HG03108 (cell line): Measurements from ENCODE around the gene PEX1.
"Not testable (repeated sequence)": the region's sequence is repeated elsewhere in the genome, so short reads cannot be mapped to it uniquely, and the experiment has no call there.

Experiments
- ATAC-seq: cut with Tn5 transposase; IDR thresholded peaks from one replicate; pipeline ENCODE4 v1.9.1; 2021; ENCODE audit warnings: moderate library complexity; ENCODE audit not compliant: unreplicated experiment

Gene PEX1

DNA sequence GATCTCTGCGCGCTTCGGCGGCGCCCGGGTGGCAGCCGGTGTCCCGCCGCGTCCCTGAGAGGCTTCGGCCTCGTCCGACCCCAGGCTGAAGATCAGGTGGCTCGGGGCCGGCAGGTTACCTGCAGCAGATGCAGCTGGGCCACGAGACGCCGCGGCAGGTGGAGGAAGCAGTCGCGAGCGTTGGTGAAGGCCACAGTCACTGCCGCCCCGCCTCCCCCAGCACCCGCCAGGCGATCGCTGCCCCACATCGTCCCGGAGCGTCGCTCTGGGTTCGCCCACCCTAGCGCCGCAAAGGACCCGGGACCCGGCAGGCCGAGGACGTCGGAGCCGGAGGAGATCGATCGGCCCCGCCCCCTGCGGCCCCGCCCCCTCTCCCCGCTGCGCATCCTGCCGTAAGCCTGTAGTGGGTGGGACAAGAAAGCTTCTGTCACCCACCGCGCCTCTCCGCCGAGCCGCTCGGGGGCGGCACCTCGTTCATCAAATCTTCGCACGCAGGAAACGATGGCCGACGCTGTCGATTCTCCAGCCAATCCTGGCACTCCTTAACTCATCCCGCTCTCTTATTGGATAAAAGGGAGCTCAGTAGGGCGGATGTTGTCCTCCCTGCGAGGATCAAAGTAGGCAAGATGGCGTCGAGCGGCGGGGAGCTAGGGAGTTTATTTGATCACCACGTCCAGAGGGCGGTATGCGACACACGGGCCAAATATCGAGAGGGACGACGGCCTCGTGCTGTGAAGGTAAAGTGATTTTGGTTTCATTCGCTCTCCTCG lies at the start of gene PEX1, which contains the start of gene RBM48:
Gene PEX1 (minus strand): TSS at position 333 of the 770 bp plus-strand sequence. CDS start 85 bp downstream, at position 248.
Gene RBM48 (plus strand): TSS at position 608 of the 770 bp plus-strand sequence. CDS start 19 bp downstream, at position 627.
- peak; percentile 97 for ATAC-seq

DNA sequence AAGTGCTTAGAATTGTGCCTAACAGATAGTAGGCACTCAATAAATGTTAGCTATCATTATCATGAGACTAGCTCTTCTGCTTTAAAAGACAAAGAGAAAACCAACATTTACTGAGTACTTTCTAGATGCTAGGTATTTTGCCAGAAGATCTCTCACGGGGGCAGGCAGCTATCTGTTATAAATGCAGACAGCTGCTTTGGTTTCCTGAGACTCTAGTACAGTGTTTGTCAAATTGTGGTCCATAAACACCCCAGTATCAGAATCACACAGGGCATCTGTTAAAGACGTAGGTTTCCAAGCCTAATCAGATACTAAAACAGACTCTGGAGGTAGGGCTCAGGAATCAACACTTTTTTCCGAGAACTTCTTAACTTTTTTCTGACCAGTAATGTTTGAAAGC lies 48.0 kb upstream of the PEX1 start:
- ATAC-seq = no peak

DNA sequence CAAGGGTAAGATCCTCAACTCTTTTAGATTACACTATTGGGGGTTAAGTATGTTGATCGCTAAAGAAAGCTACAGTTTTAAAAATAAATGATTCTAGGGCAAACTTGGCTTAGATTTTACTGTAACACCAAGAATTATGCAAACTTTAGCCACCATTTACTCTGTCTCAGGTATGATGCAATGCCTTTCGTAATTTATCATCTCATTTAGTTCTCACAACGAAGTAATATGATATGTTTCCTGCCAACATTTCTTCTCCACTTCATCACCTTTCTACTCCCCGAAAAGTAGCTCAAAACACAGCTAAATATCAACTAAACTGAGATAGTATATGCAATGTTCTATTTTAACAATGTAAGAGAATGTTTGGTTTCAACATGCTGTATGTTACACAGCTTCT lies 40.8 kb upstream of the PEX1 start:
- ATAC-seq = no peak

- no peak for ATAC-seq
These were observed 39.1 kb upstream of the PEX1 start for GRCh38 chr7:92567460-92567859.

GRCh38 chr7:92563345-92563744 lies 35.0 kb upstream of the PEX1 start:
- ATAC-seq = no peak

- ATAC-seq = no peak
These were observed 32.3 kb upstream of the PEX1 start for GRCh38 chr7:92560602-92561001.

DNA sequence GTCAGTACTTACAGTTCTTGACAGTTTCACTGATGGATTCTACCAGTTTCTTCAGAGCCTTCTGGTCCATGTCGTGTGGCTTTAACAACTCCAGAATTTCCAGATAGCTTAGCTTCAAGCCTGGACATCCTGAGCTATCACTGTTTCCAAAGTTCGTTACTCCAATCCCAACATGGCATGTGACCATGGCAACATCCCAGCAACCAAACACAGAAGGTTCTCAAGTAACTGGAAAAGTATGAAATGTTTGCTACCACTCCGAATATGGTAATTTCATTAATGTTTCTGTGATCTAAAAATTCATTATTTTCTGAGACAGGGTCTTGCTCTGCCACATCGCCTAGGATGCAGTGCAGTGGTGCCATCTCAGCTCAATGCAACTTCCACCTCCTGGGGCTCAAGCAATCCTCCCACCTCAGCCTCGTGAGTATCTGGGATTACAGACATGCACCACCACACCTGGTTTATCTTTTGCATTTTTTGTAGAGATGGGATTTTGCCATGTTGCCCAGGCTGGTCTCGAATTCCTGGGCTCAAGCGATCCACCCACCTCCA lies 29.6 kb upstream of the PEX1 start:
- no peak for ATAC-seq

DNA sequence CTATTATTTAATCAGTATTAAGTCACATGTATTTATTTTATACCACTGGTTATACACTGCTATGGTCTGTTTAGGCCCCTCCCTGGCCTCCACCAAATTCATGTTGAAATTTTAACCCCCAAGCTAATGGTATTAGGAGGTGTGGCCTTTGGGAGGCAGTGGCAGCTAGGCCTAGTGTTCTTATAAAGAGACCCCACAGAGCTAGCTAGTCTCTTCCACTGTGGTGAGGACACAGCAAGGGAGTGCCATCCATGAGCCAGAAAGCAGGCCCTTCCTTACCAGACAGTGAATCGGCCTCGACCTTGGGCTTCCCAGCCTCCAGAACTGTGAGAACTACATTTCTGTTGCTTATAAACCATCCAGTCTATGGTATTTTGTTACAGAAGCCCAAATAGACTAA lies 28.9 kb upstream of the PEX1 start:
- no peak for ATAC-seq

DNA sequence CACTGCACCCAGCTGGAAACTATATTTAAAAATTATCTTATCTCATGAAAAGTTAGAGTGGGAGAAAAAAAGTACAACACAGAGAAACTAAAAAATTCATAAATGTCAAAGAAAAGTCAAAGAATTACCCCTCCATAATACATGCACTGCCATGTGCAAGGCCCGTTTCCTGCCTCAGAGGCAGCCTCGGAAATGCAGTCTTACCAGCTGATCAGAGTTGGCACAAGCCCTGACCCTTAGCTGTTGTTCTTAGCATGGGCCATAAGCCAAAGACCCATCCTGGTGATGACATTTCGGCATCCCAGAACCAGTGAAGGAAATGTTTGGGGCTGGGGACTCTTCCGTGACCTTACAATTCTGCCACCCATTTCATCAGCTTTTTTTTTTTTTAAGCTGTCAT lies 21.9 kb upstream of the PEX1 start:
- ATAC-seq = no peak

DNA sequence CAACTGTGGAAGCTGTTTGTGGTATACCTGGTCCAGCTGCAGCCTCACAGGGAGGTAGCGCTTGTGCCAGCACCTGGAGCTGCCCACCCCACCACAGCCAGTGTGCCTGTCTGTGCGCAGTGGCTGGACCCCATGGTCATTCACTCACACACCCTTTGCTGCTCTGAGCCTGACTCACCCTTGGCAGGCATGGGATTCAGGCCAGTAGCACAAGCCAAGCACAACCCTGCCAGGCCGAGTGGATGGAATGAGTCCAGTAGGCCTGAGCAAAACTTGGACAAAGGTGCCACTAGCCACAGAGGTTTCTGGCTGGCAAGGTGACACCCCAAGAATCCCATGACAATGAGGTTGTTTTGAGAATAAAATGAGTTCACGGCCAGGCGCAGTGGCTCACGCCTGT lies 19.3 kb upstream of the PEX1 start:
- no peak for ATAC-seq

- ATAC-seq = no peak
These were observed 18.7 kb upstream of the PEX1 start for GRCh38 chr7:92546856-92547497.

DNA sequence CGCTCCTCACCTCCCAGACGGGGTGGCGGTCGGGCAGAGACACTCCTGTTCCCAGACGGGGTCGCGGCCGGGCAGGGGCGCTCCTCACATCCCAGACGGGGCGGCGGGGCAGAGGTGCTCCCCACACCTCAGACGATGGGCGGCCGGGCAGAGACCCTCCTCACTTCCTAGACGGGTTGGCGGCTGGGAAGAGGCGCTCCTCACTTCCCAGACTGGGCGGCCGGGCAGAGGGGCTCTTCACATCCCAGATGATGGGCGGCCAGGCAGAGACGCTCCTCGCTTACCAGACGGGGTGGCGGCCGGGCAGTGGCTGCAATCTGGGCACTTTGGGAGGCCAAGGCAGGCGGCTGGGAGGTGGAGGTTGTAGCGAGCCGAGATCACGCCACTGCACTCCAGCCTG lies 16.8 kb upstream of the PEX1 start:
- not testable (repeated sequence) for ATAC-seq

- ATAC-seq = not testable (repeated sequence)
These were observed 15.2 kb upstream of the PEX1 start for GRCh38 chr7:92543542-92543941.

- no peak for ATAC-seq
These were observed 6.3 kb upstream of the PEX1 start for GRCh38 chr7:92534572-92534971.

GRCh38 chr7:92528958-92529264 lies 591 bp upstream of the PEX1 start:
- ATAC-seq = no peak

DNA sequence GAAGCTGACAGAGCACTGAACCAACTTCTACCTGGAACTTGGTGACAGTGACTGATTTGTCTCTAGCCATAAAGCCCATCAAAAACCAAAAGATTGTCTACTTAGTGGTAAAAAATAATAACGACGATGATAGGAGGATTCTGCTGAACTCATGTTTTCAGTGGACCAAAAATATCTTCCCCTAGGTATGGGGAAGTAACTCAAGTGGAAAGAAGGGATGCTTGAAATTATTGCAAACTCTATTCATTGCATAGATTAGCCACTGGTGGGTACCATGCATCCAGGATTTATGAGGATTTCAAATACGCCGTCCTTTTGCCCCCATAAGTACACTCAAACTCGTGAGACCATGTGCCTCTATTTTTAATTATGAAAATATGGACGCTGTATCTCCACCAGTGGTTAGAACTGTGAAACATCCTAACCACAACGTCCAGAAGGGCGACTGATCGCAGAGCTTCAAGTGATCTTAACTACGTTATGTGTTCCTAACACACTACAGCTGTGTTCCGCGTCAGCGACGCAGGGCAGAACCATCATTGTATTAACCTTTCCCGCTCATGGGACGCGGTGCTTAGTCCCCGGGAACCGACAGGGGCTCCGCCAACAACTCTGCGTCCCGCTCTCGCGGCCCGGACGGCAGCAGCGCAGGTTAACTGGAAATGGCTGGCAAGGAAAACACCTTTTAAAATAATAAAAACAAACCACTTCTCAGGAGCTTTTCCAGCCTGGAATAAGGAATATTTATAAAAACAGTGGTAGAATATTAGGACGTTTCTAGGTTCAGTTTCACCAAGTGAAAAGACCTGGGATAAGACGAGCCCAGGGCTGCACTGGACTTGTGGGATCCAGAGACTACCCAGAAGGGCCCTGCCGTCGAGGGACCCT lies 776 bp downstream of the PEX1 start:
- no peak for ATAC-seq

GRCh38 chr7:92523110-92523509 lies 5.2 kb downstream of the PEX1 start:
- no peak for ATAC-seq

GRCh38 chr7:92520024-92520423 lies 8.3 kb downstream of the PEX1 start:
- ATAC-seq = no peak

- ATAC-seq = no peak
These were observed 10.7 kb downstream of the PEX1 start for GRCh38 chr7:92517631-92518030.

GRCh38 chr7:92513167-92513902 lies 15.0 kb downstream of the PEX1 start:
- ATAC-seq = no peak

DNA sequence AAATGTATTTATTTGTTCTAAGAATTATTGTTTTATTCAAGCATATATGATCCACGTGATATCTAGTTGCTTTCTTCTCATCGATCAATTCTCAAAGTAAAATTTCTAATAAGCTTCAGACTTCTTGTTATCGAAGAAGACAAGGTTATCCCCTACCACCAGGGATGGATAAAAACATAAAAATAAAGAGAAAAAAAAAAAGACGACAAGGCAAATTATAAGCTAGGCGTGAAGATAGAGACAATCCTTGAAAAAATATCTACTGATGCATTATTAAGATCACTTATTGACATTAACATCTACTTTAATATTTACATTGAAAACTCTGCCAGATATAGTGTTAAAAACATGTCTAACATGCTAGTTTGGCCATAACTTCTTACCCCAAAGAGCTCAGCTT lies 19.4 kb downstream of the PEX1 start:
- ATAC-seq = no peak
